HepG2 (cell line): Measurements from ENCODE around the gene NKD2. TPM values are rescaled to one million over a fixed set of nuclear protein-coding genes. Genes with fewer than 3 reads are reported as not detected.

Experiments
- ATAC-seq: fragments of 200-7000 bp; cut with Tn5 transposase; 3 replicates; pipeline ENCODE4 v1.9.1; 2020; ENCODE audit warnings: mild to moderate bottlenecking, moderate library complexity
- BruUV-seq: library from RNA; stranded (reverse); fragments of 400-500 nt; replicated peaks from 2 replicates; lab custom pipeline; 2021; lab: Mats Ljungman, UMichigan
- CTCF ChIA-PET: fragments of 300-600 bp; formaldehyde crosslinking; extraction: SDS; loops from one replicate; lab custom pipeline; 2021; ENCODE audit warnings: low total read pairs, inconsistent platforms, low intra/inter-chr PET ratio; lab: Yijun Ruan, JAX
- POLR2A ChIA-PET: fragments of 350-600 bp; sonication (Branson Sonifier 250); formaldehyde crosslinking; loops from one replicate; lab custom pipeline; 2020; ENCODE audit warnings: antibody characterized with exemption, inconsistent platforms; lab: Yijun Ruan, JAX
- DNase-seq: peaks from one replicate; pipeline ENCODE4 v3.0.0-alpha.2; 2015; ENCODE audit warnings: low spot score
- FAIRE-seq: peaks from 3 replicates; lab custom pipeline; 2011; peaks lifted over from hg19 to GRCh38; lab: Jason Lieb, UNC
- H2AFZ ChIP-seq: one replicate; pipeline ENCODE4 v1.6.1; 2011; ENCODE audit warnings: low read length, inconsistent platforms
- H3K27ac ChIP-seq: fragments of 300-600 bp; 3 replicates; pipeline ENCODE4 v1.8.0; 2011; ENCODE audit warnings: mixed run types, mild to moderate bottlenecking, mixed read lengths, low read length, inconsistent platforms; ENCODE audit not compliant: insufficient read depth; ENCODE audit errors: extremely low read length
- H3K27me3 ChIP-seq, 2 experiments: fragments of 200-600 bp in 1 of 2; 2 replicates in 1 of 2; 3 replicates in 1 of 2; pipeline versions ENCODE4 v1.6.0 to v1.8.0; 2011; ENCODE audit warnings: low read length in 2 of 2, mild to moderate bottlenecking in 2 of 2, moderate library complexity in 2 of 2, inconsistent platforms in 1 of 2; ENCODE audit not compliant: insufficient read depth in 2 of 2, control insufficient read depth in 1 of 2
- H3K36me3 ChIP-seq, 2 experiments: fragments of 200-600 bp in 1 of 2; replicated peaks in 1 of 2; 2 replicates in 1 of 2; 3 replicates in 1 of 2; pipeline versions ENCODE4 v1.5.1 to v1.8.0; 2011; ENCODE audit warnings: low read length in 2 of 2, inconsistent platforms in 1 of 2; ENCODE audit not compliant: insufficient read depth in 2 of 2, control insufficient read depth in 1 of 2
- H3K4me1 ChIP-seq: 2 replicates; pipeline ENCODE4 v1.5.1; 2012; ENCODE audit warnings: low read length, inconsistent platforms; ENCODE audit not compliant: insufficient read depth
- H3K4me2 ChIP-seq: 2 replicates; pipeline ENCODE4 v1.6.0; 2011; ENCODE audit warnings: low read depth, low read length, inconsistent platforms
- H3K4me3 ChIP-seq, 3 experiments: fragments of 200-600 bp in 1 of 3; sonication (generic), shearing (Covaris generic) in 1 of 3; replicated peaks in 1 of 3; 2 replicates each; pipeline ENCODE4 v1.5.1; 2011 to 2016; ENCODE audit warnings: low read length in 3 of 3, inconsistent platforms in 2 of 3, low read depth in 2 of 3, mild to moderate bottlenecking in 2 of 3, control low read depth in 1 of 3, mixed read lengths in 1 of 3; ENCODE audit not compliant: insufficient read depth in 1 of 3
- H3K79me2 ChIP-seq: one replicate; pipeline ENCODE4 v1.6.1; 2011; ENCODE audit warnings: low read length, inconsistent platforms; ENCODE audit not compliant: insufficient read depth
- H3K9ac ChIP-seq: 2 replicates; pipeline ENCODE4 v1.6.0; 2011; ENCODE audit warnings: mild to moderate bottlenecking, low read depth, low read length, inconsistent platforms; ENCODE audit not compliant: insufficient read depth
- H3K9me3 ChIP-seq: 2 replicates; pipeline ENCODE4 v1.5.1; 2012; ENCODE audit warnings: mild to moderate bottlenecking, low read length
- H4K20me1 ChIP-seq: 2 replicates; pipeline ENCODE4 v1.6.0; 2011; ENCODE audit warnings: inconsistent platforms, mild to moderate bottlenecking, low read length, moderate library complexity; ENCODE audit not compliant: insufficient read depth
- CENPX ChIP-seq: sonication (generic); formaldehyde crosslinking; IDR thresholded peaks from 2 replicates; pipeline ENCODE4 v1.9.0; 2021; ENCODE audit warnings: mild to moderate bottlenecking, missing genetic modification reagents, moderate library complexity
- NFYB ChIP-seq: sonication (generic); formaldehyde crosslinking; IDR thresholded peaks from 2 replicates; pipeline ENCODE4 v1.4.0; 2020; ENCODE audit warnings: missing genetic modification reagents
- NR3C1 ChIP-seq: sonication (generic); formaldehyde crosslinking; IDR thresholded peaks from 2 replicates; pipeline ENCODE4 v1.4.0; 2020; ENCODE audit warnings: missing genetic modification reagents
- PLRG1 ChIP-seq: fragments of 450-650 bp; conservative IDR thresholded peaks from 2 replicates; pipeline ENCODE4 v1.6.1; 2016
- SNAPC2 ChIP-seq: sonication (generic); formaldehyde crosslinking; IDR thresholded peaks from 2 replicates; pipeline ENCODE4 v1.8.1; 2022; ENCODE audit warnings: mild to moderate bottlenecking, missing genetic modification reagents
- ZNF24 ChIP-seq: fragments of 450-650 bp; IDR thresholded peaks from 2 replicates; pipeline ENCODE4 v1.6.1; 2017; ENCODE audit warnings: antibody characterized with exemption, mild to moderate bottlenecking
- WGBS: methylation state at CpG from one replicate; pipeline ENCODE4 v1.1.6; 2017; ENCODE audit warnings: low lambda C conversion rate; 5-methylcytosine and 5-hydroxymethylcytosine counted together
- in situ Hi-C: cut with HindIII; loops from 2 replicates; pipeline ENCODE4 v1.10.0; 2017; ENCODE audit warnings: low pct_unique_long_range_greater_than_20kb; ENCODE audit not compliant: extremely low pct_ligation_motif_present
- intact Hi-C: fragments of 100-400 bp; cut with micrococcal nuclease; formaldehyde crosslinking; loops from one replicate; pipeline ENCODE4 v1.10.0; 2022; ENCODE audit not compliant: unreplicated experiment
- polyA plus RNA-seq, 8 experiments: library from polyadenylated mRNA; depleted of rRNA in 3 of 8; stranded (reverse) in 7 of 8; unstranded in 1 of 8; fragments of >200 nt; fragmentation: Illumina TruSeq in 4 of 8; extraction: Trizol in 4 of 8; gene quantifications; 2 replicates each; pipeline versions ENCODE4 v1.2.1 to v1.2.3, GENCODE V29; 2011 to 2016; ENCODE audit warnings: low read depth in 4 of 8, missing spikeins in 1 of 8, mixed read lengths in 1 of 8; ENCODE audit not compliant: insufficient read depth in 1 of 8
- total RNA-seq, 5 experiments: library from RNA; depleted of rRNA; stranded (reverse); fragments of >200 nt; fragmentation: Illumina TruSeq; extraction: Trizol; gene quantifications; 2 replicates each; pipeline ENCODE4 v1.2.3, GENCODE V29; 2016; ENCODE audit warnings: low read depth in 1 of 5
- TF ChIP-seq, protein P1 (sequence below): sonication (generic); formaldehyde crosslinking; IDR thresholded peaks from 2 replicates; pipeline ENCODE4 v1.4.0; 2020; ENCODE audit warnings: mild to moderate bottlenecking, missing genetic modification reagents
- TF ChIP-seq, protein P2 (sequence below): sonication (generic); formaldehyde crosslinking; IDR thresholded peaks from 2 replicates; pipeline ENCODE4 v1.4.0; 2020; ENCODE audit warnings: missing genetic modification reagents
- TF ChIP-seq, protein P3 (sequence below): sonication (generic); formaldehyde crosslinking; IDR thresholded peaks from 2 replicates; pipeline ENCODE4 v1.5.1; 2020; ENCODE audit warnings: mild to moderate bottlenecking, missing genetic modification reagents, borderline replicate concordance

The NKD2 gene
- total and polyA plus RNA-seq, 2 of the 13 experiments (the other 11 are each of a cell fraction or from before 2014, with no cell fraction given), result 0.53 to 0.82 TPM

DNA sequence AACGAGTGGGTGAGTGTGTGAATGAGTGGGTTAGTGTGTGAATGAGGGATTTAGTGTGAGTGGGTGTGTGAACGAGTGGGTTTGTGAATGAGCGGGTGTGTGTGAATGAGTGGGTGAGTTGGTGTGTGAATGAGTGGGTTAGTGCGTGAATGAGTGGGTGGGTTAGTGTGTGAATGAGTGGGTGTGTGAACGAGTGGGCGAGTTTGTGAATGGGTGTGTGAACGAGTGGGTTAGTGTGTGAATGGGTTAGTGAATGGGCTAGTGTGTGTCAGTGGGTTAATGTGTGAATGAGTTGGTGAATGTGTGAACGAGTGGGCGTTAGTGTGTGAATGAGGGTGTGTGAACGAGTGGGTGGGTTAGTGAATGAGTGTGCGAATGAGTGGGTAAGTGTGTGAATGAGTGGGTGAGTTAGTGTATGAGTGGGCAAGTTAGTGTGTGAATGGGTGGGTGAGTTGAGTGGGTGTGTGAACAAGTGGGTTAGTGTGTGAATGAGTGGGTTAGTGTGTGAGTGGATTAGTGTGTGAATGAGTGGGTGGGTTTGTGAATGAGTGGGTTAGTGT, 39.6 kb downstream of the NKD2 start:
- TF ChIP-seq ZNF24, result no peak
- TF ChIP-seq NFYB, result no peak
- TF ChIP-seq NR3C1 (CRISPR knock-in tag), result no peak
- TF ChIP-seq, protein P1, sequence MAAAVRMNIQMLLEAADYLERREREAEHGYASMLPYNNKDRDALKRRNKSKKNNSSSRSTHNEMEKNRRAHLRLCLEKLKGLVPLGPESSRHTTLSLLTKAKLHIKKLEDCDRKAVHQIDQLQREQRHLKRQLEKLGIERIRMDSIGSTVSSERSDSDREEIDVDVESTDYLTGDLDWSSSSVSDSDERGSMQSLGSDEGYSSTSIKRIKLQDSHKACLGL (CRISPR knock-in tag), result no peak
- no peak for TF ChIP-seq SNAPC2 (CRISPR knock-in tag)
- no peak for TF ChIP-seq CENPX (CRISPR knock-in tag)
- TF ChIP-seq PLRG1, result no peak
- TF ChIP-seq, protein P2, sequence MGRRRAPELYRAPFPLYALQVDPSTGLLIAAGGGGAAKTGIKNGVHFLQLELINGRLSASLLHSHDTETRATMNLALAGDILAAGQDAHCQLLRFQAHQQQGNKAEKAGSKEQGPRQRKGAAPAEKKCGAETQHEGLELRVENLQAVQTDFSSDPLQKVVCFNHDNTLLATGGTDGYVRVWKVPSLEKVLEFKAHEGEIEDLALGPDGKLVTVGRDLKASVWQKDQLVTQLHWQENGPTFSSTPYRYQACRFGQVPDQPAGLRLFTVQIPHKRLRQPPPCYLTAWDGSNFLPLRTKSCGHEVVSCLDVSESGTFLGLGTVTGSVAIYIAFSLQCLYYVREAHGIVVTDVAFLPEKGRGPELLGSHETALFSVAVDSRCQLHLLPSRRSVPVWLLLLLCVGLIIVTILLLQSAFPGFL (CRISPR knock-in tag), result no peak
- TF ChIP-seq, protein P3, sequence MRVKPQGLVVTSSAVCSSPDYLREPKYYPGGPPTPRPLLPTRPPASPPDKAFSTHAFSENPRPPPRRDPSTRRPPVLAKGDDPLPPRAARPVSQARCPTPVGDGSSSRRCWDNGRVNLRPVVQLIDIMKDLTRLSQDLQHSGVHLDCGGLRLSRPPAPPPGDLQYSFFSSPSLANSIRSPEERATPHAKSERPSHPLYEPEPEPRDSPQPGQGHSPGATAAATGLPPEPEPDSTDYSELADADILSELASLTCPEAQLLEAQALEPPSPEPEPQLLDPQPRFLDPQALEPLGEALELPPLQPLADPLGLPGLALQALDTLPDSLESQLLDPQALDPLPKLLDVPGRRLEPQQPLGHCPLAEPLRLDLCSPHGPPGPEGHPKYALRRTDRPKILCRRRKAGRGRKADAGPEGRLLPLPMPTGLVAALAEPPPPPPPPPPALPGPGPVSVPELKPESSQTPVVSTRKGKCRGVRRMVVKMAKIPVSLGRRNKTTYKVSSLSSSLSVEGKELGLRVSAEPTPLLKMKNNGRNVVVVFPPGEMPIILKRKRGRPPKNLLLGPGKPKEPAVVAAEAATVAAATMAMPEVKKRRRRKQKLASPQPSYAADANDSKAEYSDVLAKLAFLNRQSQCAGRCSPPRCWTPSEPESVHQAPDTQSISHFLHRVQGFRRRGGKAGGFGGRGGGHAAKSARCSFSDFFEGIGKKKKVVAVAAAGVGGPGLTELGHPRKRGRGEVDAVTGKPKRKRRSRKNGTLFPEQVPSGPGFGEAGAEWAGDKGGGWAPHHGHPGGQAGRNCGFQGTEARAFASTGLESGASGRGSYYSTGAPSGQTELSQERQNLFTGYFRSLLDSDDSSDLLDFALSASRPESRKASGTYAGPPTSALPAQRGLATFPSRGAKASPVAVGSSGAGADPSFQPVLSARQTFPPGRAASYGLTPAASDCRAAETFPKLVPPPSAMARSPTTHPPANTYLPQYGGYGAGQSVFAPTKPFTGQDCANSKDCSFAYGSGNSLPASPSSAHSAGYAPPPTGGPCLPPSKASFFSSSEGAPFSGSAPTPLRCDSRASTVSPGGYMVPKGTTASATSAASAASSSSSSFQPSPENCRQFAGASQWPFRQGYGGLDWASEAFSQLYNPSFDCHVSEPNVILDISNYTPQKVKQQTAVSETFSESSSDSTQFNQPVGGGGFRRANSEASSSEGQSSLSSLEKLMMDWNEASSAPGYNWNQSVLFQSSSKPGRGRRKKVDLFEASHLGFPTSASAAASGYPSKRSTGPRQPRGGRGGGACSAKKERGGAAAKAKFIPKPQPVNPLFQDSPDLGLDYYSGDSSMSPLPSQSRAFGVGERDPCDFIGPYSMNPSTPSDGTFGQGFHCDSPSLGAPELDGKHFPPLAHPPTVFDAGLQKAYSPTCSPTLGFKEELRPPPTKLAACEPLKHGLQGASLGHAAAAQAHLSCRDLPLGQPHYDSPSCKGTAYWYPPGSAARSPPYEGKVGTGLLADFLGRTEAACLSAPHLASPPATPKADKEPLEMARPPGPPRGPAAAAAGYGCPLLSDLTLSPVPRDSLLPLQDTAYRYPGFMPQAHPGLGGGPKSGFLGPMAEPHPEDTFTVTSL (CRISPR knock-in tag), result no peak
- no peak overlapping the region for H2AFZ ChIP-seq
- POLR2A ChIA-PET, result no interaction called here
- WGBS, result 80% methylated on average over 11 of the region's 11 CpGs
- CTCF ChIA-PET, result no interaction called here
- no peaks in the 10 kb centered on the region for H4K20me1 ChIP-seq
- H3K9me3 ChIP-seq, result no peaks in the 10 kb centered on the region
- in situ Hi-C loops (no loop called here), intact Hi-C loops (no loop called here)
- H3K79me2 ChIP-seq, result no peaks in the 10 kb centered on the region
- no peak overlapping the region for H3K27ac ChIP-seq
- no peak overlapping the region for H3K9ac ChIP-seq
- H3K36me3 ChIP-seq, result peaks cover 5 to 15% of the 10 kb centered on the region in 2 experiments
- no peaks in the 10 kb centered on the region for H3K4me1 ChIP-seq
- FAIRE-seq, result no peak
- H3K4me2 ChIP-seq, result no peak overlapping the region
- no peak for ATAC-seq
- no peaks in the 10 kb centered on the region for H3K27me3 ChIP-seq
- DNase-seq, result no peak
- H3K4me3 ChIP-seq, result no peak overlapping the region
- BruUV-seq, result no TSS peak
